Stimulated activated CD4-positive, alpha-beta T cell treated with anti-CD3 and anti-CD28 coated beads, TNF-alpha, amount 100 ng/mL, for 4 hours (primary cell): ENCODE measurements around the gene OR4C13.
"Not testable (repeated sequence)": the region's sequence is repeated elsewhere in the genome, so short reads cannot be mapped to it uniquely, and the experiment has no call there.

ENCODE experiments used
- DNase-seq, 3 experiments: peaks; one replicate each; pipeline ENCODE4 v3.0.0-alpha.2; 2020; ENCODE audit warnings: low read depth in 3 of 3

Gene OR4C13

DNA sequence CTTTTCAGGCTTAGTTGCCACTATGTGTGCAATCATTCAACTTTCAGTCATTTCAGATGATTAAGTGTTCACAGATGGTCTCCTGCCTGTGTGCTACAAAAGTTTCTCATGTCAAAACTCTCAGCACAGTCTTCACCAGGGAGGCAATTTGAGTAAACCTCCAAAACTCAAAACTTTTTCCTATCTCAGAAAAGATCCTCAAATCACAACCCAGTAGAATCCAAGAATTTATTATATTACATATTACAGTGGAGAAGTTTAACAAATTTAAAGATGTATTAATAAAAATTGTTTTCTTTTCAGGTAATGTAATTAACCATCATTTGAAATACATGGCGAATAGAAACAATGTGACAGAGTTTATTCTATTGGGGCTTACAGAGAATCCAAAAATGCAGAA is at the start of gene OR4C13:
TSS of gene OR4C13 (plus strand) at position 301 of the 400 bp plus-strand sequence. CDS start at position 333, 32 bp downstream.
- DNase-seq = no peak

DNA sequence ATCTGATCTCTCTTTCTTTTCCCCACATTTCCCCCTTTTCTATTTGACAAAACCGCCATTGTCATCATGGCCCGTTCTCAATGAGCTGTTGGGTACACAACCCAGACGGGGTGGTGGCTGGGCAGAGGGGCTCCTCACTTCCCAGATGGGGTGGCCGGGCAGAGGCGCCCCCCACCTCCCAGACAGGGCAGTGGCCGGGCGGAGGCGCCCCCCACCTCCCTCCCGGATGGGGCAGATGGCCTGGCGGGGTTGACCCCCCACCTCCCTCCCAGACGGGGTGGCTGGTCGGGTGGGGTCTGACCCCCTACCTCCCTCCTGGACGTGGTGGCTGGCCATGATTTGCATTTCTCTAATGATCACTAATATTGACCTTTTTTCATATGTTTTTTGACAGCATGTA is 40.7 kb upstream of the OR4C13 start:
- DNase-seq = not testable (repeated sequence)

DNA sequence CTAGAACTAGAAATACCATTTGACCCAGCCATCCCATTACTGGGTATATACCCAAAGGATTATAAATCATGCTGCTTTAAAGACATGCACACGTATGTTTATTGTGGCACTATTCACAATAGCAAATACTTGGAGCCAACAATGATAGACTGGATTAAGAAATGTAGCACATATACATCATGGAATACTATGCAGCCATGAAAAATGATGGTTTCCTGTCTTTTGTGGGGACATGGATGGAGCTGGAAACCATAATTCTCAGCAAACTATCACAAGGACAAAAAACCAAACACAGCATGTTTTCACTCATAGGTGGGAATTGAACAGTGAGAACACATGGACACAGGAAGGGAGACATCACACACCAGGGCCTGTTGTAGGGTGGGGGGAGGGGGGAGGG is 3.5 kb upstream of the OR4C13 start:
- not testable (repeated sequence) for DNase-seq

DNA sequence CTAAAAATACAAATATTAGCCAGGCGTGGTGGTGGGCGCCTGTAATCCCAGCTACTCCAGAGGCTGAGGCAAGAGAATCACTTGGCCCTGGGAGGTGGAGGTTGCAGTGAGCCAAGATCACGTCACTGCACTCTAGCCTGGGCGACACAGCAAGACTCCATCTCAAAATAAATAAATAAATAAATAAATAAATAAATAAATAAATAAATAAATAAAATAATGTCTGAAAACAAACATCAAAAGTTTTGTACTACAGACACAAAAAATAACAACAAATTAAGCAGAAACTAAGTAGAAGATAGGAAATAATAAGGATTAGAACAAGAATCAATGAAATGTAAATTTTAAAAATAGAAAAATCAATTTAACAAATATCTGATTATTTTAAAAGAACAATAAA is 21.2 kb downstream of the OR4C13 start:
- not testable (repeated sequence) for DNase-seq

DNA sequence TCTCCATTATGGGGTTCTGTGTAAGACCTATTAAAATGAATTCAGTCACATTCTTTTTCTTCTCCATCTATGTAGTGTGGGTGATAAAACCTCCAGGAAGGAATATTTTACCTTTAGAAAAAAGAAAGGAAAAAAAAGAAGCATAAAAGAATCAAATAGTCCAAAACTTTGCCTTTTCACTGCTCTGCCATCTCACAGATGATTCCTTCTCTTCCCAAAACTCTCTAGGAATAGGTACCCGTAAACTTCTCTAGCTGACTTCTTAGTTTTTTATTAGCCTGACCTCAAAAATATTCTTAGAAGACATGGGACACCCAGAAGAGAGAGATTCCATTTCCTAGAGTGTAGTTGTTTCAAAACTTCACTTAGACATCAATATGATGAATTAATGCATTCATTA is 30.2 kb downstream of the OR4C13 start, which contains the start of gene OR4C12:
TSS of gene OR4C12 (minus strand) at position 101 of the 400 bp plus-strand sequence. CDS start at position 67, 34 bp downstream.
- DNase-seq = not testable (repeated sequence)

DNA sequence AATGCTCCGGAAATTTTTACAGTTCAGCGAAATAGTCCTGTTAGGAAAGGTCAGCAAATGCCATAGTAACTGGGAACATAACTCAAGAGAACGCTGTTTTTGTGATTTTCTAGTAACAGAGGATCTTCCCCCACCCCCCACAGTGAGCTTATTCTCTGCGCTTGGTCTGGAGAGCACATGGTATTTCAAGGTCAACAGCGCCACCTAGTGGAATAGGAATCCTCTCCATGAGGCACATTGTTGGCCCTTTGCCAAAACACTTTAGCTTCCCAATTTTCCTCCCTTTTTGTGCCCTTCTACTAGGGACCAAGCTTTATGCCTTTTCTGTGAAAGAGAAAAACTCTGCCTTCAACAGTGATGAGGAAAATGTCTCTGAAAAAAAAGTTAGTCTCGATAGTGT is 43.4 kb downstream of the OR4C13 start:
- no peak for DNase-seq
